Fibroblast of lung (primary cell): ENCODE measurements around the gene TUBG2. TPM values are rescaled to one million over a fixed set of nuclear protein-coding genes. Genes with fewer than 3 reads are reported as not detected.
"Not testable (repeated sequence)": the region's sequence is repeated elsewhere in the genome, so short reads cannot be mapped to it uniquely, and the experiment has no call there.

Experiments used
- DNase-seq, 2 donors: peaks; one replicate each; pipeline versions ENCODE4 v3.0.0 to v3.0.0-alpha.2; 2010; ENCODE audit warnings: low read depth in 2 of 2
- H2AFZ ChIP-seq: 2 replicates; pipeline ENCODE4 v1.5.1; 2012; ENCODE audit warnings: low read length, control low read depth, inconsistent platforms
- H3K27ac ChIP-seq: 2 replicates; pipeline ENCODE4 v1.5.1; 2011; ENCODE audit warnings: low read length, control low read depth; ENCODE audit not compliant: insufficient read depth
- H3K27me3 ChIP-seq: 2 replicates; pipeline ENCODE4 v1.5.1; 2011; ENCODE audit warnings: mild to moderate bottlenecking, low read length; ENCODE audit not compliant: control insufficient read depth, insufficient read depth
- H3K36me3 ChIP-seq: 2 replicates; pipeline ENCODE4 v1.5.1; 2011; ENCODE audit warnings: low read length; ENCODE audit not compliant: control insufficient read depth, insufficient read depth
- H3K4me1 ChIP-seq: 2 replicates; pipeline ENCODE4 v1.5.1; 2011; ENCODE audit warnings: low read length; ENCODE audit not compliant: control insufficient read depth, insufficient read depth; ENCODE audit errors: extremely low read depth
- H3K4me2 ChIP-seq: 2 replicates; pipeline ENCODE4 v1.5.1; 2011; ENCODE audit warnings: low read length, control low read depth; ENCODE audit not compliant: insufficient read depth; ENCODE audit errors: extremely low read depth
- H3K4me3 ChIP-seq, 4 experiments: fragments of 200-600 bp in 1 of 4; sonication (generic) in 1 of 4; replicated peaks in 1 of 4; 2 replicates each; pipeline ENCODE4 v1.5.1; 2011 to 2016; ENCODE audit warnings: low read length in 4 of 4, low read depth in 3 of 4, mild to moderate bottlenecking in 3 of 4, control low read depth in 2 of 4, inconsistent platforms in 1 of 4, mixed read lengths in 1 of 4; ENCODE audit not compliant: insufficient read depth in 1 of 4; ENCODE audit errors: control extremely low read depth in 1 of 4
- H3K79me2 ChIP-seq: 2 replicates; pipeline ENCODE4 v1.5.1; 2012; ENCODE audit warnings: mild to moderate bottlenecking, low read length, inconsistent platforms; ENCODE audit not compliant: control insufficient read depth, insufficient read depth
- H3K9ac ChIP-seq: 2 replicates; pipeline ENCODE4 v1.5.1; 2011; ENCODE audit warnings: mild to moderate bottlenecking, low read length, control low read depth; ENCODE audit not compliant: insufficient read depth
- H3K9me3 ChIP-seq: 2 replicates; pipeline ENCODE4 v1.5.1; 2012; ENCODE audit warnings: low read depth, low read length; ENCODE audit not compliant: control insufficient read depth, insufficient read depth
- H4K20me1 ChIP-seq: 2 replicates; pipeline ENCODE4 v1.5.1; 2011; ENCODE audit warnings: low read length; ENCODE audit not compliant: control insufficient read depth, insufficient read depth; ENCODE audit errors: extremely low read depth
- CTCF ChIP-seq, 2 donors: IDR thresholded peaks in 1 of 2; conservative IDR thresholded peaks in 1 of 2; 1 replicate in 1 of 2; 2 replicates in 1 of 2; pipeline ENCODE4 v1.5.1; 2011 to 2012; ENCODE audit warnings: low read length in 2 of 2, control low read depth in 1 of 2, inconsistent platforms in 1 of 2, low read depth in 1 of 2, mild to moderate bottlenecking in 1 of 2
- EZH2 ChIP-seq: IDR thresholded peaks from 2 replicates; pipeline ENCODE4 v1.5.1; 2012; ENCODE audit warnings: low read length, control low read depth, mild to moderate bottlenecking; ENCODE audit errors: missing control alignments
- polyA plus RNA-seq, 2 donors: library from polyadenylated mRNA; depleted of rRNA in 1 of 2; stranded (reverse) in 1 of 2; unstranded in 1 of 2; fragments of >200 nt; gene quantifications; 2 replicates each; pipeline ENCODE4 v1.2.1, GENCODE V29; 2011 to 2012; ENCODE audit warnings: missing spikeins in 1 of 2
- total RNA-seq: library from RNA; depleted of rRNA; stranded (reverse); fragments of >200 nt; gene quantifications from 2 replicates; pipeline ENCODE4 v1.2.1, GENCODE V29; 2014

TUBG2 gene
- total and polyA plus RNA-seq, 2 donors (not counting 1 experiment from before 2014, with no cell fraction given): 11.6 to 13.5 TPM

- TF ChIP-seq CTCF (conservative IDR thresholded peaks at IDR 0.05 in 1 of 2, IDR thresholded peaks at IDR 0.05 in 1 of 2; ENCODE audit: low read depth in 1 of 2, low read length in 2 of 2) (no peak), EZH2 (no peak)
- no peak overlapping the region for H3K9ac ChIP-seq
- no peak for DNase-seq
- H3K27me3 ChIP-seq: no peaks in the 10 kb centered on the region
- no peak overlapping the region for H3K4me3 ChIP-seq
- H2AFZ ChIP-seq: no peak overlapping the region
- peaks cover 8% of the 10 kb centered on the region for H3K36me3 ChIP-seq
- no peaks in the 10 kb centered on the region for H3K4me1 ChIP-seq
- H4K20me1 ChIP-seq: no peaks in the 10 kb centered on the region
- H3K9me3 ChIP-seq: no peaks in the 10 kb centered on the region
- H3K27ac ChIP-seq: no peak overlapping the region
- no peak overlapping the region for H3K4me2 ChIP-seq
- H3K79me2 ChIP-seq: peaks cover 5% of the 10 kb centered on the region
Observed at GRCh38 chr17:42613699-42614295, 45.3 kb upstream of the TUBG2 start.

DNA sequence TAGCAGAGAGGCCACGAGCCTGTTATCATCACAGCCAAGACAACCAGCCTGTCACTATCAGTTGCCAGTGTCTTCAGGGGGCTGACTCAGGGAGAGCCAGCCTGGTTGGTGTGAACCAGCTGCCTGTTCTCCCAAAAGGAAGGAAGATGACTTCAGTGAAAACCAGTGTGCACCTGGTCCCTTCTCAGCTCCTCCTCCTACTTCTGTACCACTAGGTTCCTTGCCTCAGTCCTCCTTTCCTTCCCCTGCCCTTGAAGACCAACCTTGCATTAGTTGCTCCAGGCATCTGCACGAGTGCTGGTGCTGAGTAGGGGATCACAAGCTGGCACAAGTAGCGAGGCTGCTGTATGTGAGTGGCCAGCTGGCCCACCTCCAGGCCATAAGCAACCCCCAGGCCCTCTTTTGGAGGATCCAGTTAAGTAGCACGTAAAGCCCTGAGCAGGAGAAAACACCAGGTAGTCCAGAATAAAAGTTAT lies 41.1 kb upstream of the TUBG2 start:
- TF ChIP-seq EZH2 (no peak), CTCF (conservative IDR thresholded peaks at IDR 0.05 in 1 of 2, IDR thresholded peaks at IDR 0.05 in 1 of 2; ENCODE audit: low read depth in 1 of 2, low read length in 2 of 2) (no peak)
- Histone ChIP-seq H3K9me3 (no peaks in the 10 kb centered on the region), H3K27ac (no peak overlapping the region), H3K36me3 (peaks cover 4% of the 10 kb centered on the region), H4K20me1 (no peaks in the 10 kb centered on the region), H3K4me2 (no peak overlapping the region), H3K79me2 (no peaks in the 10 kb centered on the region), H3K27me3 (no peaks in the 10 kb centered on the region), H3K4me1 (no peaks in the 10 kb centered on the region), H3K9ac (no peak overlapping the region), H2AFZ (no peak overlapping the region), H3K4me3 (no peak overlapping the region)
- no peak for DNase-seq

DNA sequence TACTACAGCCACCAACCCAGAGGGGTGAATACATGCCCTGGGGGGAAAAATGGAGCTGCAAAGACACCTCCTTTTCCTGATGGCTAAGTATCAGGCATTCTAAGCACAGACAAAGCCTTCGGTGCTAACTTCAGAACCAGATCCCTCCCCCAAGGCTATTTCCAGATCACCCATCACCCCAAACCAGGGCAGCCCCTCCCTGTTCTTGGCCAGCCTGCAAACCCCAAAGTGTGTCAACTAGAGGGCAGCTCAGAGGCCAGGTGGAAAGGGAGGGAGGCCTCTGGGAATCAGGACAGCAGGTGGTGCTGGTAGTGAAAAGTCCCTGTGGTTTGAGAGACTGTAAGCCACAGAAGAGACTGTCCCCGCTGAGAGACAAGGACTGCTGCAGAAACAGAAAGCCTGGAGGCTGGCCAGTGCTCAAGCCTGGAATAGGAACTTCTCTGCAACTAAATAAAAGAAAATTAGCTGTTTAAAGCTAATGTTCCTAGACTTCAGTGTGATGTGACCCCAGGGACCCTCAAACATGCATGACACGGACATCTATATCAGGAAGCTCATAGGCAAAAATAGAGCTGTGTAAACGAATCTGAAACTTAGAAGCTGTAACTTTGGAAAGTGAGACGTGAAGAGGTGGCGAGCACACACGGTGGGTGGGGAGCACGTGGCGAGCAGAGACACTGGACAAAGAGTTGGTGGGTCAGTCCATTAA lies 40.5 kb upstream of the TUBG2 start:
- Histone ChIP-seq H3K4me3 (no peak overlapping the region), H3K9ac (no peak overlapping the region), H2AFZ (no peak overlapping the region), H3K4me2 (no peak overlapping the region), H3K4me1 (no peaks in the 10 kb centered on the region), H3K9me3 (no peaks in the 10 kb centered on the region), H3K27me3 (no peaks in the 10 kb centered on the region), H3K79me2 (no peaks in the 10 kb centered on the region), H4K20me1 (no peaks in the 10 kb centered on the region), H3K36me3 (peaks cover 3% of the 10 kb centered on the region), H3K27ac (no peak overlapping the region)
- no peak for TF ChIP-seq EZH2
- TF ChIP-seq CTCF (conservative IDR thresholded peaks at IDR 0.05 in 1 of 2, IDR thresholded peaks at IDR 0.05 in 1 of 2; ENCODE audit: low read depth in 1 of 2, low read length in 2 of 2): no peak
- DNase-seq: peak; percentile 19 to 24

DNA sequence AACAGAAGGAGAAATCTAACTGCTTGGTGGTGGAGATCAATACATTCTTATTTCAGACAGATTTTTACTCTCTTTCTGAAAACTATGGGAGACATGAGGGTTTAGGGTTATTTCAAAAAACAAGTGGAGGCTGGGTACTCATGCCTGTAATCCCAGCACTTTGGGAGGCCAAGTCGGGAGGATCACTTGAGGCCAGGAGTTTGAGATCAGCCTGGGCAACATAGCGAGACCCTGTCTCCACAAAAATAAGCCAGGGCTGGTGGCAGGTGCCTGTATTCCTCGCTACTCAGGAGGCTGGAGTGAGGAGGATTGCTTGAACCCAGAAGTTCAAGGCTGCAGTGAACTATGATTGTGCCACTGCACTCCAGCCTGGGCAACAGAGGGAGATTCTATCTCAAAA lies 37.1 kb upstream of the TUBG2 start:
- DNase-seq, H4K20me1 ChIP-seq, H2AFZ ChIP-seq: not testable (repeated sequence)

More for the DNA sequence above, 37.1 kb upstream of the TUBG2 start:
- not testable (repeated sequence) for H3K79me2 ChIP-seq, H3K9me3 ChIP-seq, H3K4me1 ChIP-seq, H3K36me3 ChIP-seq, H3K9ac ChIP-seq, H3K27ac ChIP-seq, H3K4me2 ChIP-seq, H3K4me3 ChIP-seq, H3K27me3 ChIP-seq
